Measurements from ENCODE around the gene SIN3A. TPM values are rescaled to one million over a fixed set of nuclear protein-coding genes. Genes with fewer than 3 reads are reported as not detected.

The SIN3A gene
- total and polyA plus RNA-seq, 2 of the 4 experiments (the other 2 are of a cell fraction): 21.2 to 31.5 TPM

- no peak overlapping the region for H2BK15ac ChIP-seq (ENCODE audit: low read depth, low read length)
- no peak overlapping the region for H4K8ac ChIP-seq (ENCODE audit: low read depth in 2 of 2, low read length in 2 of 2)
- H3K9me1 ChIP-seq (ENCODE audit: insufficient read depth, low read length): no peaks in the 10 kb centered on the region; the same call in 1 of the 2 replicates
- dilution Hi-C loops (cut with HindIII; ENCODE audit: low sequenced_read_pairs, unreplicated experiment): no loop called here
- H2BK5ac ChIP-seq (ENCODE audit: low read depth, low read length, poor library complexity, severe bottlenecking): no peak overlapping the region
- H3K4ac ChIP-seq (ENCODE audit: low read depth, low read length): no peak overlapping the region
- H2BK120ac ChIP-seq (ENCODE audit: low read depth, low read length): no peak overlapping the region
- intact Hi-C loops (cut with micrococcal nuclease): no loop called here
- H3K9ac ChIP-seq (ENCODE audit: low read depth, low read length): no peak overlapping the region
- H4K20me1 ChIP-seq (ENCODE audit: insufficient read depth, low read length): peaks cover 4% of the 10 kb centered on the region; the same call in 1 of the 2 replicates
- CTCF ChIA-PET: no interaction called here
- H3K4me1 ChIP-seq (ENCODE audit: control insufficient read depth, insufficient read depth, low read length): no peaks in the 10 kb centered on the region
- ATAC-seq (ENCODE audit: low read depth) (no peak), DNase-seq (no peak)
- no peak overlapping the region for H4K91ac ChIP-seq (ENCODE audit: insufficient read depth, low read depth, low read length)
- peaks cover 2 to 15% of the 10 kb centered on the region in 2 experiments; a peak in 2 of 4 replicates for H3K79me1 ChIP-seq (ENCODE audit: low read depth in 1 of 2, low read length in 2 of 2)
- no peak overlapping the region for H3K23ac ChIP-seq (ENCODE audit: low read depth, low read length)
- H3K27ac ChIP-seq (ENCODE audit: insufficient read depth, low read length): no peak overlapping the region
- no peak overlapping the region for H3K14ac ChIP-seq (replicated peaks; ENCODE audit: low read depth, low read length)
- H3K56ac ChIP-seq (ENCODE audit: extremely low read depth, insufficient read depth, low read length): no peak overlapping the region
- WGBS, 2 experiments (ENCODE audit: extremely low coverage in 2 of 2, insufficient read length in 1 of 2): 96% methylated on average over 4 of the region's 10 CpGs; no CpG with 5 or more reads in 1 of the 2 experiments
- H4K5ac ChIP-seq (ENCODE audit: low read depth, low read length): no peak overlapping the region
- H3K18ac ChIP-seq (ENCODE audit: low read depth, low read length): no peak overlapping the region
- H3K4me3 ChIP-seq (ENCODE audit: insufficient read depth, low read depth, low read length): no peak overlapping the region
- POLR2A ChIA-PET (ENCODE audit: unreplicated experiment): no interaction called here
- BruUV-seq (replicated peaks): no TSS peak
- no peaks in the 10 kb centered on the region for H3K9me3 ChIP-seq (ENCODE audit: control insufficient read depth, insufficient read depth, low read length)
- in situ Hi-C loops (cut with MboI; ENCODE audit: low sequenced_read_pairs): no loop called here
- H2AK5ac ChIP-seq (ENCODE audit: low read depth, low read length): no peak overlapping the region
- no peak overlapping the region for H2AFZ ChIP-seq (replicated peaks; ENCODE audit: low read length, poor library complexity)
- TF ChIP-seq SMC3 (IDR thresholded peaks at IDR 0.05; ENCODE audit: low read depth, low read length) (no peak), CHD1 (IDR thresholded peaks at IDR 0.05; ENCODE audit: low read depth, low read length) (no peak), USF2 (IDR thresholded peaks at IDR 0.05; ENCODE audit: low read depth, low read length) (no peak), RFX5 (IDR thresholded peaks at IDR 0.05; ENCODE audit: low read depth, low read length) (no peak), MAFK (IDR thresholded peaks at IDR 0.05; ENCODE audit: low read depth, low read length) (no peak), MAZ (IDR thresholded peaks at IDR 0.05; ENCODE audit: borderline replicate concordance, low read depth, low read length) (no peak), POLR2A (IDR thresholded peaks at IDR 0.05; ENCODE audit: low read depth, low read length) (no peak), CEBPB (IDR thresholded peaks at IDR 0.05; ENCODE audit: low read depth, low read length) (no peak), BHLHE40 (IDR thresholded peaks at IDR 0.05; ENCODE audit: low read depth, low read length) (no peak), FOS (IDR thresholded peaks at IDR 0.05; ENCODE audit: low read depth, low read length) (no peak), NFE2L2 (IDR thresholded peaks at IDR 0.05; ENCODE audit: low read depth, low read length) (no peak), MXI1 (IDR thresholded peaks at IDR 0.05; ENCODE audit: borderline replicate concordance, low read depth, low read length) (no peak), RCOR1 (IDR thresholded peaks at IDR 0.05; ENCODE audit: insufficient replicate concordance, low read length) (no peak), RAD21 (IDR thresholded peaks at IDR 0.05; ENCODE audit: low read length) (no peak)
- TF ChIP-seq, protein P1, sequence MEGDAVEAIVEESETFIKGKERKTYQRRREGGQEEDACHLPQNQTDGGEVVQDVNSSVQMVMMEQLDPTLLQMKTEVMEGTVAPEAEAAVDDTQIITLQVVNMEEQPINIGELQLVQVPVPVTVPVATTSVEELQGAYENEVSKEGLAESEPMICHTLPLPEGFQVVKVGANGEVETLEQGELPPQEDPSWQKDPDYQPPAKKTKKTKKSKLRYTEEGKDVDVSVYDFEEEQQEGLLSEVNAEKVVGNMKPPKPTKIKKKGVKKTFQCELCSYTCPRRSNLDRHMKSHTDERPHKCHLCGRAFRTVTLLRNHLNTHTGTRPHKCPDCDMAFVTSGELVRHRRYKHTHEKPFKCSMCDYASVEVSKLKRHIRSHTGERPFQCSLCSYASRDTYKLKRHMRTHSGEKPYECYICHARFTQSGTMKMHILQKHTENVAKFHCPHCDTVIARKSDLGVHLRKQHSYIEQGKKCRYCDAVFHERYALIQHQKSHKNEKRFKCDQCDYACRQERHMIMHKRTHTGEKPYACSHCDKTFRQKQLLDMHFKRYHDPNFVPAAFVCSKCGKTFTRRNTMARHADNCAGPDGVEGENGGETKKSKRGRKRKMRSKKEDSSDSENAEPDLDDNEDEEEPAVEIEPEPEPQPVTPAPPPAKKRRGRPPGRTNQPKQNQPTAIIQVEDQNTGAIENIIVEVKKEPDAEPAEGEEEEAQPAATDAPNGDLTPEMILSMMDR (conservative IDR thresholded peaks at IDR 0.05; ENCODE audit: low read depth, low read length): no peak
- TF ChIP-seq, protein P2, sequence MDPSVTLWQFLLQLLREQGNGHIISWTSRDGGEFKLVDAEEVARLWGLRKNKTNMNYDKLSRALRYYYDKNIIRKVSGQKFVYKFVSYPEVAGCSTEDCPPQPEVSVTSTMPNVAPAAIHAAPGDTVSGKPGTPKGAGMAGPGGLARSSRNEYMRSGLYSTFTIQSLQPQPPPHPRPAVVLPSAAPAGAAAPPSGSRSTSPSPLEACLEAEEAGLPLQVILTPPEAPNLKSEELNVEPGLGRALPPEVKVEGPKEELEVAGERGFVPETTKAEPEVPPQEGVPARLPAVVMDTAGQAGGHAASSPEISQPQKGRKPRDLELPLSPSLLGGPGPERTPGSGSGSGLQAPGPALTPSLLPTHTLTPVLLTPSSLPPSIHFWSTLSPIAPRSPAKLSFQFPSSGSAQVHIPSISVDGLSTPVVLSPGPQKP (IDR thresholded peaks at IDR 0.05; ENCODE audit: borderline replicate concordance, low read depth, low read length): no peak
- no peak overlapping the region for H3K4me2 ChIP-seq (ENCODE audit: low read depth, low read length)
- H2AK9ac ChIP-seq (replicated peaks; ENCODE audit: low read depth, low read length, poor library complexity): no peak overlapping the region
- H3K27me3 ChIP-seq (ENCODE audit: control insufficient read depth, insufficient read depth, low read length): no peaks in the 10 kb centered on the region
- no peak overlapping the region for H2BK20ac ChIP-seq (ENCODE audit: low read depth, low read length)
- H3K36me3 ChIP-seq (ENCODE audit: control insufficient read depth, insufficient read depth, low read length): peaks cover 70% of the 10 kb centered on the region
Measured at GRCh38 chr15:75361361-75361988, 90.0 kb downstream of the SIN3A start.

All from IMR-90 (cell line).